Panc1 (cell line): ENCODE measurements around the gene DACH1.

Source experiments
- CTCF ChIP-seq: fragments of 450-650 bp; IDR thresholded peaks from 2 replicates; pipeline ENCODE4 v1.5.1; 2017; ENCODE audit warnings: mild to moderate bottlenecking
- POLR2AphosphoS5 ChIP-seq: IDR thresholded peaks from 2 replicates; pipeline ENCODE4 v1.6.1; 2012; ENCODE audit warnings: mild to moderate bottlenecking, low read depth, low read length, moderate library complexity

DNA sequence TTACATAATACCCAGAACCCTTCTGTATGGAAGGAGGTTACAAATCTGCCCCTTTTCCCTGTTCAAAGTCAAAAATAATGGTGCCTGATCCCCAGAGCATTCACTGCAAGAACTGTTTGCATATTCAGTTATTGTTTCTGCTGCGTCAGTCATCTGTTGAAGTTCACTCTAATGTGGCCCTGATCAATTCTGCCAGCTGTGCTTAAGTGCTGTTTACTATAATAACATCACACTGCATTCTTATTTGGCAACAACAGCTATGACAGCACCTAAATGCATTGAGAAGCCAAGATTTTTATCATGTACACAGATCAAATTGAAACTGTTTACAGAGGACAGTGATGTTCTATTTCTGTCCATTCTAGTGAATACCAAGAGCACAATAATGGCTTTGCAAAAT lies 115.9 kb downstream of the DACH1 start:
- TF ChIP-seq CTCF (no peak), POLR2AphosphoS5 (no peak)
